GM23248 (cell line): ENCODE data around the gene ABCG2. TPM values are rescaled to one million over a fixed set of nuclear protein-coding genes. Genes with fewer than 3 reads are reported as not detected.
A peak's percentile ranks its signal among the peaks of the same experiment; 100 is the strongest.
"Not testable (repeated sequence)": the region's sequence is repeated elsewhere in the genome, so short reads cannot be mapped to it uniquely, and the experiment has no call there.

Source experiments
- DNase-seq: peaks from one replicate; pipeline ENCODE4 v3.0.0-alpha.2; 2015
- H2AFZ ChIP-seq: fragments of 200-600 bp; sonication (generic); 2 replicates; pipeline ENCODE4 v1.6.1; 2016; ENCODE audit warnings: antibody characterized with exemption
- H3F3A ChIP-seq: fragments of 200-600 bp; sonication (generic); 2 replicates; pipeline ENCODE4 v1.6.1; 2016; ENCODE audit warnings: mild to moderate bottlenecking, antibody characterized with exemption, mixed run types; ENCODE audit not compliant: insufficient read depth
- H3K27ac ChIP-seq: fragments of 200-600 bp; sonication (generic); 2 replicates; pipeline ENCODE4 v1.5.1; 2016; ENCODE audit warnings: mild to moderate bottlenecking
- H3K27me3 ChIP-seq: fragments of 200-600 bp; sonication (generic); replicated peaks from 2 replicates; pipeline ENCODE4 v1.6.1; 2016; ENCODE audit warnings: mild to moderate bottlenecking; ENCODE audit not compliant: insufficient read depth
- H3K36me3 ChIP-seq: fragments of 200-600 bp; sonication (generic); 2 replicates; pipeline ENCODE4 v1.6.1; 2016; ENCODE audit warnings: low read depth, mild to moderate bottlenecking
- H3K4me1 ChIP-seq: fragments of 200-600 bp; sonication (generic); 2 replicates; pipeline ENCODE4 v1.6.1; 2016; ENCODE audit warnings: mild to moderate bottlenecking; ENCODE audit not compliant: insufficient read depth
- H3K4me2 ChIP-seq: fragments of 200-600 bp; sonication (generic); one replicate; pipeline ENCODE4 v1.6.1; 2016; ENCODE audit warnings: mild to moderate bottlenecking; ENCODE audit not compliant: unreplicated experiment
- H3K4me3 ChIP-seq: fragments of 200-600 bp; sonication (generic); 2 replicates; pipeline ENCODE4 v1.5.1; 2016; ENCODE audit warnings: mild to moderate bottlenecking
- H3K79me2 ChIP-seq: fragments of 200-600 bp; sonication (generic); 2 replicates; pipeline ENCODE4 v1.6.1; 2016; ENCODE audit warnings: mild to moderate bottlenecking; ENCODE audit not compliant: insufficient read depth
- H3K9ac ChIP-seq: fragments of 200-600 bp; sonication (generic); 2 replicates; pipeline ENCODE4 v1.6.1; 2016; ENCODE audit warnings: mild to moderate bottlenecking
- H3K9me2 ChIP-seq: fragments of 200-600 bp; sonication (generic); 2 replicates; pipeline ENCODE4 v1.6.1; 2016; ENCODE audit warnings: mixed run types, mild to moderate bottlenecking, moderate library complexity; ENCODE audit not compliant: insufficient read depth
- H3K9me3 ChIP-seq: fragments of 200-600 bp; sonication (generic); one replicate; pipeline ENCODE4 v1.6.1; 2017; ENCODE audit warnings: low read depth
- H4K20me1 ChIP-seq: fragments of 200-600 bp; sonication (generic); 2 replicates; pipeline ENCODE4 v1.6.0; 2016; ENCODE audit not compliant: insufficient read depth
- EZH2 ChIP-seq: fragments of 200-600 bp; sonication (generic); IDR thresholded peaks from 2 replicates; pipeline ENCODE4 v1.6.1; 2018; ENCODE audit warnings: antibody characterized with exemption, mild to moderate bottlenecking; ENCODE audit not compliant: insufficient read depth, poor library complexity, severe bottlenecking
- EZH2phosphoT487 ChIP-seq: fragments of 200-600 bp; sonication (generic); IDR thresholded peaks from 2 replicates; pipeline ENCODE4 v1.6.1; 2018; ENCODE audit warnings: antibody characterized with exemption, moderate library complexity, mild to moderate bottlenecking, low read depth; ENCODE audit not compliant: insufficient read depth
- WGBS, 2 experiments: methylation state at CpG; one replicate each; pipeline ENCODE4 v1.1.6; 2015 to 2017; ENCODE audit warnings: low lambda C conversion rate in 2 of 2, low coverage in 1 of 2; ENCODE audit errors: missing lambda C conversion rate in 2 of 2; 5-methylcytosine and 5-hydroxymethylcytosine counted together
- in situ Hi-C: fragments of 300-500 bp; cut with MboI; formaldehyde crosslinking; loops from 2 replicates; pipeline ENCODE4 v1.15.0; 2020
- polyA plus RNA-seq: library from polyadenylated mRNA; unstranded; fragments of >200 nt; fragmentation: Nextera tagmentation; extraction: Ambion mirVana; gene quantifications from 2 replicates; pipeline ENCODE4 v1.2.1, GENCODE V29; 2016
- total RNA-seq: library from RNA; depleted of rRNA; stranded (reverse); fragments of >200 nt; shearing (Covaris generic); gene quantifications from 2 replicates; pipeline ENCODE4 v1.2.3, GENCODE V29; 2014

The ABCG2 gene
- total and polyA plus RNA-seq, 2 experiments from 2014 or later, result 0.05 to 0.11 TPM

DNA sequence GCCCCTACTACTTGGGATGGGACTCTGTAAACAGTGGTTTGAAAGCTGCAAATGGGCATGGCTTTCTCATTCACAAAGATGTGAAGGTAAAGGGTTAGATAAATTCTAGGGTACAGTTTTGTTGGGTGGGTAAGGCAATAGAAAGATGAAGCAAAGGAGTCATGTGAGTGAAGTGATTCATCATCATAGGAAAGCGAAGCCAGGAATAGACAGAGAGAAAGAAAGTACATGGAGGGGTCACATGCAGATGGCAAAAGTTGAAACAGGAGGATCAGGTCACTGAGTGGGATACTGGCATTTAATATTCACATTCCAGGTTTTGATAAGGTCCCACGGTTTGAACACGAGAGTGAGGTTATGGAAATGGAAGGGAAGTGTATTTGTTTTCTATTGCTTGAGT lies 8.2 kb upstream of the ABCG2 start:
- TF ChIP-seq EZH2 (no peak), EZH2phosphoT487 (no peak)
- no peaks in the 10 kb centered on the region for H3K9me3 ChIP-seq
- no peaks in the 10 kb centered on the region for H3K79me2 ChIP-seq
- H3K4me3 ChIP-seq, result no peak overlapping the region
- no peaks in the 10 kb centered on the region for H3K4me1 ChIP-seq
- no peaks in the 10 kb centered on the region for H3K9me2 ChIP-seq
- H4K20me1 ChIP-seq, result no peaks in the 10 kb centered on the region
- 46 to 53% methylated on average over 3 of the region's 3 CpGs for WGBS, 2 experiments
- in situ Hi-C loops, result no loop called here
- no peaks in the 10 kb centered on the region for H3F3A ChIP-seq
- H3K27me3 ChIP-seq, result no peaks in the 10 kb centered on the region
- no peak overlapping the region for H3K9ac ChIP-seq
- no peak overlapping the region for H3K4me2 ChIP-seq
- no peak overlapping the region for H3K27ac ChIP-seq
- no peak overlapping the region for H2AFZ ChIP-seq
- DNase-seq, result no peak
- no peaks in the 10 kb centered on the region for H3K36me3 ChIP-seq

DNA sequence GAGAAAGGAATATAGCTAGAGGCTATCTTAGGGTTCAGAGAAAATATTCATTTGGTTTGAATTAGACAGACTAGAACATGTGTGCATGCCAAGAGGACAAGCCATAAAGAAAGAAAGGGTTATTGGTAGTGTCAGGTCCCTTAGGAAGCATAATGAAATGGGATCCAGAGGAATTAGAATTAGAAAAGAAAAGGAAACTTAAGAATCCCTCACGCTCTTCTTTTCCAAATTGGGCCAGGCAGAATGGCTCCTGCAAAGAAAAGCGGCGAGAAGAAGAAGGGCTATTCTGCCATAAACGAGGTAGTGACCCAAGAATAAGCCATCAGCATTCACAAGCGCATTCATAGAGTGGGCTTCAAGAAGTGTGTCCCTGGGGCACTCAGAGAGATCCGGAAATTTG lies 4.9 kb upstream of the ABCG2 start:
- no peak overlapping the region for H3K27ac ChIP-seq
- H2AFZ ChIP-seq, result no peak overlapping the region
- H3K9me3 ChIP-seq, result no peaks in the 10 kb centered on the region
- H3K4me2 ChIP-seq, result no peak overlapping the region
- no peaks in the 10 kb centered on the region for H4K20me1 ChIP-seq
- TF ChIP-seq EZH2 (no peak), EZH2phosphoT487 (no peak)
- no peak for DNase-seq
- no peaks in the 10 kb centered on the region for H3F3A ChIP-seq
- WGBS, 2 experiments, result 49 to 51% methylated on average over 6 of the region's 6 CpGs
- no peaks in the 10 kb centered on the region for H3K4me1 ChIP-seq
- no peaks in the 10 kb centered on the region for H3K9me2 ChIP-seq
- no peaks in the 10 kb centered on the region for H3K27me3 ChIP-seq
- H3K36me3 ChIP-seq, result no peaks in the 10 kb centered on the region
- no peaks in the 10 kb centered on the region for H3K79me2 ChIP-seq
- in situ Hi-C loops, result no loop called here
- no peak overlapping the region for H3K4me3 ChIP-seq
- H3K9ac ChIP-seq, result no peak overlapping the region

DNA sequence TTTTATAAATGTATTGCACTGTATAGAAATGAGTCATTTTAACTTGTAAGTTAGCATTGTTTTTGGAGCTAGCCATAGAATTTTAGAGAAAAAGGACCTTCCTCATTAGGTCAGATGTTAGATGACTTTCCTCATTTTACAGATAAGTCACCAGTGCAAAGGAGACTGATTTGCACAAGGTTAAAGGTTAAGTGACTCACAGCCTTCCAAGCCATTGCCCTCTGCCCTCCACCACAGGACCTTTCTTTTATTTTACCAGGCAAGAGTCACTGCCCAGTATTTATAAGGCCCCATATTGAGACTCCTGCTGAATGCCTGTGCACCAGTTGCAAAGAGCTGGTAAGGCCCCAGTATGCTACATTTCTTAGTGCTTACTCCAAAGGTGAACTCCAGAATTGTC lies 4.2 kb upstream of the ABCG2 start:
- Histone ChIP-seq H3K36me3 (no peaks in the 10 kb centered on the region), H3K9me3 (no peaks in the 10 kb centered on the region), H3K4me3 (no peak overlapping the region), H3K9me2 (no peaks in the 10 kb centered on the region), H3K27me3 (no peaks in the 10 kb centered on the region; the same call in 1 of the 2 replicates), H2AFZ (no peak overlapping the region), H3F3A (no peaks in the 10 kb centered on the region), H3K4me1 (no peaks in the 10 kb centered on the region), H3K27ac (no peak overlapping the region), H3K4me2 (no peak overlapping the region), H3K79me2 (no peaks in the 10 kb centered on the region), H3K9ac (no peak overlapping the region), H4K20me1 (no peaks in the 10 kb centered on the region)
- no peak for TF ChIP-seq EZH2
- TF ChIP-seq EZH2phosphoT487, result no peak
- DNase-seq, result no peak
- in situ Hi-C loops, result no loop called here

DNA sequence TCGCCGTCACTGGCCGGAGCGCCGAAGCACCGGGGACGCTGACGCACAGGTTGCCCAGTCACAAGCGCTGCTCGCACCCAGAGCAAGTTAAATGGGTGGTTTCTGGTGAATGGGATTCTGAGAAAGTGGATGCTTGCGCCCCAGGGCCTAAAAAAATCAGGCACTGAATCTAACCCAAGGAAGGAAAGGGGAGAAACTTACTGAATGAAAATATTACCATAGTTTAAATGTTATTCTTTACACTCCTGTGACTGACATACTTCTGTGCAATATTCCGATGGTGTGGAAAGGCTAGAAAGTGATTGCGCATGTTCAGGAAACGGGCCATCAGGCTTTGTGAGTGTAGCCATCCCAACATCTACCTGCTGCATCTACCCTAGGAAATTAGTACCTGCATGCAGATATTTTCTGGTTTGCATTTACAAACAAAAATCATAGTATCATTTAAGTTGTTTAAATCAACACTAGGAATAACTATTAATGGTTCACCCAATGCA lies 838 bp upstream of the ABCG2 start:
- H3K4me1 ChIP-seq, result no peaks in the 10 kb centered on the region
- peak; percentile 45 for DNase-seq

DNA sequence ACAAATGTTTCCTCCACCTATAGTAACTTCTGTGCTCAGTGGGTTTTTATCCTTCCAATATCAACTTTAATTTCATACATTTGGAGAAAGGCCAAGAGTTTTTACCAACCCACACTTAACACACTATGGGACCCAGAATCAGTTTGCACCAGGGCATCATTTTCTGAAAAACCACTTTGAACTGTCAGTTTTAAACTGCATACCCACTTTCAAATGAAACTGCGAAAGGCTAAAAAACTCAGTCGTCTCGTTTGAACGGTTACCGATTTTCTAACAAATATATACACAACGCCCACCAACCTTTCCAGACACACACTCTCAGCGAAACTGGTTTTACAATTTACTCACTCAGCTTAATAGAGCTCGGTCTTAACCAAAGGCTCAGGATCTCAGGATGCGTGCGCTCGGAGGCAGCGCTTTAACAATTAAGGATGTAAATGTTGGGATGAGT lies 376 bp downstream of the ABCG2 start:
- Histone ChIP-seq H4K20me1 (no peaks in the 10 kb centered on the region), H3K4me1 (no peaks in the 10 kb centered on the region), H3K9me3 (no peaks in the 10 kb centered on the region), H3K4me3 (peak overlapping the region; percentile 72), H3K27ac (no peak overlapping the region), H2AFZ (peak overlapping the region; percentile 80), H3K9ac (0 out of 2 replicates have a peak overlapping the region, but pooled peaks have one; percentile 39), H3K27me3 (peaks cover 4% of the 10 kb centered on the region; the same call in 1 of the 2 replicates), H3K4me2 (peak overlapping the region; percentile 62), H3K79me2 (no peaks in the 10 kb centered on the region), H3F3A (no peaks in the 10 kb centered on the region), H3K9me2 (no peaks in the 10 kb centered on the region), H3K36me3 (no peaks in the 10 kb centered on the region)
- peak; percentile 72 for DNase-seq
- in situ Hi-C loops, result no loop called here
- TF ChIP-seq EZH2 (no peak), EZH2phosphoT487 (no peak)
- WGBS, 2 experiments, result 7 to 9% methylated on average over 12 of the region's 12 CpGs

More for the DNA sequence above, 838 bp upstream of the ABCG2 start:
- Histone ChIP-seq H3K4me2 (peak overlapping the region; percentile 62), H3K36me3 (no peaks in the 10 kb centered on the region), H3F3A (no peaks in the 10 kb centered on the region), H3K9me2 (no peaks in the 10 kb centered on the region), H3K27me3 (peaks cover 4% of the 10 kb centered on the region; the same call in 1 of the 2 replicates), H3K79me2 (no peaks in the 10 kb centered on the region), H2AFZ (peak overlapping the region; percentile 80), H4K20me1 (no peaks in the 10 kb centered on the region), H3K9me3 (no peaks in the 10 kb centered on the region), H3K27ac (no peak overlapping the region), H3K9ac (no peak overlapping the region), H3K4me3 (peak overlapping the region; percentile 72)
- WGBS, 2 experiments, result 30 to 32% methylated on average over 14 of the region's 14 CpGs
- in situ Hi-C loops, result no loop called here
- TF ChIP-seq EZH2phosphoT487, result no peak
- TF ChIP-seq EZH2, result no peak

DNA sequence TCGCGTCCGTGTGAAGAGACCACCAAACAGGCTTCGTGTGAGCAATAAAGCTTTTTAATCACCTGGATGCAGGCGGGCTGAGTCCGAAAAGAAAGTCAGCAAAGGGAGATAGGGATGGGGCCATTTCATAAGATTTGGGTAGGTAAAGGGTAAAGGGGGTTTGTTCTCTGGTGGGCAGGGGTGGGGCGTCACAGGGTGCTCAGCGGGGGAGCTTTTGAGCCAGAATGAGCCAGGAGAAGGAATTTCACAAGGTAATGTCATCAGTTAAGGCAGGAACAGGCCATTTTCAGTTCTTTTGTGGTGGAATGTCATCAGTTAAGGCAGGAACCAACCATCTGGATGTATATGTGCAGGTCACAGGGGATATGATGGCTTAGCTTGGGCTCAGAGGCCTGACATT lies 6.1 kb downstream of the ABCG2 start:
- H2AFZ ChIP-seq, H3K79me2 ChIP-seq, H3K4me2 ChIP-seq, H3K9me3 ChIP-seq, H3K9ac ChIP-seq, H3K9me2 ChIP-seq, H3K4me3 ChIP-seq, H3K36me3 ChIP-seq, H4K20me1 ChIP-seq, H3K27me3 ChIP-seq, DNase-seq, H3F3A ChIP-seq, H3K4me1 ChIP-seq, H3K27ac ChIP-seq, in situ Hi-C loops: not testable (repeated sequence)
- 79 to 86% methylated on average over 8 of the region's 8 CpGs for WGBS, 2 experiments
